Measurements from ENCODE around the gene ARHGAP6. TPM values are rescaled to one million over a fixed set of nuclear protein-coding genes. Genes with fewer than 3 reads are reported as not detected.

The ARHGAP6 gene
- total and polyA plus RNA-seq, 2 experiments from 2014 or later = 0.26 to 0.59 TPM

- H3K36me3 ChIP-seq (ENCODE audit: insufficient read depth) = no peaks in the 10 kb centered on the region
Measured at GRCh38 chrX:11206716-11207115, 459.0 kb downstream of the ARHGAP6 start.

More at GRCh38 chrX:11206716-11207115, 459.0 kb downstream of the ARHGAP6 start:
- no peaks in the 10 kb centered on the region for H4K20me1 ChIP-seq (replicated peaks; ENCODE audit: insufficient read depth)
- no peak overlapping the region for H3K27ac ChIP-seq (ENCODE audit: low read depth)
- no peaks in the 10 kb centered on the region for H3K9me2 ChIP-seq (ENCODE audit: insufficient read depth)
- no peak overlapping the region for H3K4me2 ChIP-seq
- H2AFZ ChIP-seq = no peak overlapping the region
- DNase-seq (ENCODE audit: low spot score) (no peak), ATAC-seq (no peak)
- no peaks in the 10 kb centered on the region for H3K27me3 ChIP-seq (ENCODE audit: insufficient read depth)
- no peaks in the 10 kb centered on the region for H3K79me2 ChIP-seq (replicated peaks; ENCODE audit: insufficient read depth)
- Mint-ChIP-seq H3K4me1 (no peaks in the 10 kb centered on the region), H3K27ac (no peak overlapping the region), H3K27me3 (ENCODE audit: insufficient read depth, low read depth, poor library complexity) (no peaks in the 10 kb centered on the region), H3K36me3 (ENCODE audit: low read depth) (no peaks in the 10 kb centered on the region), H3K4me3 (no peak overlapping the region), H3K9me3 (no peaks in the 10 kb centered on the region)
- no peak overlapping the region for H3K4me3 ChIP-seq
- H3F3A ChIP-seq (replicated peaks; ENCODE audit: low read depth) = no peaks in the 10 kb centered on the region
- no peak for TF ChIP-seq EZH2phosphoT487 (IDR thresholded peaks at IDR 0.05; ENCODE audit: unreplicated experiment)
- TF ChIP-seq POLR2AphosphoS5 (IDR thresholded peaks at IDR 0.05; ENCODE audit: low read depth) = no peak
- no peak for TF ChIP-seq ETS1 (IDR thresholded peaks at IDR 0.05)
- no peak for TF ChIP-seq EZH2 (IDR thresholded peaks at IDR 0.05; ENCODE audit: low read depth, unreplicated experiment)
- TF ChIP-seq REST (IDR thresholded peaks at IDR 0.05; ENCODE audit: unreplicated experiment) = no peak
- TF ChIP-seq CTCF (conservative IDR thresholded peaks at IDR 0.05; ENCODE audit: low read depth in 2 of 2) = no peak
- TF ChIP-seq ZNF462 (CRISPR knock-in tag; IDR thresholded peaks at IDR 0.05) = no peak
- no peak for TF ChIP-seq CREB1 (CRISPR knock-in tag; IDR thresholded peaks at IDR 0.05; ENCODE audit: low read depth)
- TF ChIP-seq NANOG (IDR thresholded peaks at IDR 0.05; ENCODE audit: borderline replicate concordance) = no peak
- no peak for TF ChIP-seq ZNF331 (CRISPR knock-in tag; IDR thresholded peaks at IDR 0.05; ENCODE audit: low read depth)
- TF ChIP-seq JUNB (IDR thresholded peaks at IDR 0.05; ENCODE audit: unreplicated experiment) = no peak
- no peak for TF ChIP-seq ZNF114 (CRISPR knock-in tag; IDR thresholded peaks at IDR 0.05)
- TF ChIP-seq STAT1 (IDR thresholded peaks at IDR 0.05; ENCODE audit: unreplicated experiment) = no peak
- H3K4me1 ChIP-seq (ENCODE audit: insufficient read depth) = no peaks in the 10 kb centered on the region
